HepG2 (cell line): Measurements from ENCODE around the gene CA10. TPM values are rescaled to one million over a fixed set of nuclear protein-coding genes. Genes with fewer than 3 reads are reported as not detected.

Experiments used
- ATAC-seq: fragments of 200-7000 bp; cut with Tn5 transposase; 3 replicates; pipeline ENCODE4 v1.9.1; 2020; ENCODE audit warnings: mild to moderate bottlenecking, moderate library complexity
- BruUV-seq: library from RNA; stranded (reverse); fragments of 400-500 nt; replicated peaks from 2 replicates; lab custom pipeline; 2021; lab: Mats Ljungman, UMichigan
- CTCF ChIA-PET: fragments of 300-600 bp; formaldehyde crosslinking; extraction: SDS; loops from one replicate; lab custom pipeline; 2021; ENCODE audit warnings: low total read pairs, inconsistent platforms, low intra/inter-chr PET ratio; lab: Yijun Ruan, JAX
- POLR2A ChIA-PET: fragments of 350-600 bp; sonication (Branson Sonifier 250); formaldehyde crosslinking; loops from one replicate; lab custom pipeline; 2020; ENCODE audit warnings: antibody characterized with exemption, inconsistent platforms; lab: Yijun Ruan, JAX
- DNase-seq: peaks from one replicate; pipeline ENCODE4 v3.0.0-alpha.2; 2015; ENCODE audit warnings: low spot score
- FAIRE-seq: peaks from 3 replicates; lab custom pipeline; 2011; peaks lifted over from hg19 to GRCh38; lab: Jason Lieb, UNC
- H2AFZ ChIP-seq: one replicate; pipeline ENCODE4 v1.6.1; 2011; ENCODE audit warnings: low read length, inconsistent platforms
- H3K27ac ChIP-seq: fragments of 300-600 bp; 3 replicates; pipeline ENCODE4 v1.8.0; 2011; ENCODE audit warnings: mixed run types, mild to moderate bottlenecking, mixed read lengths, low read length, inconsistent platforms; ENCODE audit not compliant: insufficient read depth; ENCODE audit errors: extremely low read length
- H3K27me3 ChIP-seq, 2 experiments: fragments of 200-600 bp in 1 of 2; 2 replicates in 1 of 2; 3 replicates in 1 of 2; pipeline versions ENCODE4 v1.6.0 to v1.8.0; 2011; ENCODE audit warnings: low read length in 2 of 2, mild to moderate bottlenecking in 2 of 2, moderate library complexity in 2 of 2, inconsistent platforms in 1 of 2; ENCODE audit not compliant: insufficient read depth in 2 of 2, control insufficient read depth in 1 of 2
- H3K36me3 ChIP-seq, 2 experiments: fragments of 200-600 bp in 1 of 2; replicated peaks in 1 of 2; 2 replicates in 1 of 2; 3 replicates in 1 of 2; pipeline versions ENCODE4 v1.5.1 to v1.8.0; 2011; ENCODE audit warnings: low read length in 2 of 2, inconsistent platforms in 1 of 2; ENCODE audit not compliant: insufficient read depth in 2 of 2, control insufficient read depth in 1 of 2
- H3K4me1 ChIP-seq: 2 replicates; pipeline ENCODE4 v1.5.1; 2012; ENCODE audit warnings: low read length, inconsistent platforms; ENCODE audit not compliant: insufficient read depth
- H3K4me2 ChIP-seq: 2 replicates; pipeline ENCODE4 v1.6.0; 2011; ENCODE audit warnings: low read depth, low read length, inconsistent platforms
- H3K4me3 ChIP-seq, 3 experiments: fragments of 200-600 bp in 1 of 3; sonication (generic), shearing (Covaris generic) in 1 of 3; replicated peaks in 1 of 3; 2 replicates each; pipeline ENCODE4 v1.5.1; 2011 to 2016; ENCODE audit warnings: low read length in 3 of 3, inconsistent platforms in 2 of 3, low read depth in 2 of 3, mild to moderate bottlenecking in 2 of 3, control low read depth in 1 of 3, mixed read lengths in 1 of 3; ENCODE audit not compliant: insufficient read depth in 1 of 3
- H3K79me2 ChIP-seq: one replicate; pipeline ENCODE4 v1.6.1; 2011; ENCODE audit warnings: low read length, inconsistent platforms; ENCODE audit not compliant: insufficient read depth
- H3K9ac ChIP-seq: 2 replicates; pipeline ENCODE4 v1.6.0; 2011; ENCODE audit warnings: mild to moderate bottlenecking, low read depth, low read length, inconsistent platforms; ENCODE audit not compliant: insufficient read depth
- H3K9me3 ChIP-seq: 2 replicates; pipeline ENCODE4 v1.5.1; 2012; ENCODE audit warnings: mild to moderate bottlenecking, low read length
- H4K20me1 ChIP-seq: 2 replicates; pipeline ENCODE4 v1.6.0; 2011; ENCODE audit warnings: inconsistent platforms, mild to moderate bottlenecking, low read length, moderate library complexity; ENCODE audit not compliant: insufficient read depth
- ARID5B ChIP-seq: IDR thresholded peaks from 2 replicates; pipeline ENCODE4 v1.4.0; 2020; ENCODE audit warnings: mild to moderate bottlenecking, missing genetic modification reagents
- ATF2 ChIP-seq: sonication (generic); formaldehyde crosslinking; IDR thresholded peaks from 2 replicates; pipeline ENCODE4 v1.4.0; 2020; ENCODE audit warnings: missing genetic modification reagents
- CBFB ChIP-seq: sonication (generic); formaldehyde crosslinking; IDR thresholded peaks from 2 replicates; pipeline ENCODE4 v1.4.0; 2020; ENCODE audit warnings: missing genetic modification reagents
- MYNN ChIP-seq: sonication (generic); formaldehyde crosslinking; IDR thresholded peaks from 2 replicates; pipeline ENCODE4 v1.4.0; 2020; ENCODE audit warnings: mild to moderate bottlenecking, low read depth, missing genetic modification reagents
- NCOA1 ChIP-seq: sonication (generic); formaldehyde crosslinking; IDR thresholded peaks from 2 replicates; pipeline ENCODE4 v1.9.0; 2021; ENCODE audit warnings: missing genetic modification reagents
- PBX3 ChIP-seq: sonication (generic); formaldehyde crosslinking; IDR thresholded peaks from 2 replicates; pipeline ENCODE4 v1.8.1; 2023; ENCODE audit warnings: missing genetic modification reagents, inconsistent platforms, borderline replicate concordance
- RAD51 ChIP-seq: fragments of 450-650 bp; IDR thresholded peaks from 2 replicates; pipeline ENCODE4 v1.6.1; 2016; ENCODE audit warnings: borderline replicate concordance
- RNF2 ChIP-seq: fragments of 450-650 bp; conservative IDR thresholded peaks from 2 replicates; pipeline ENCODE4 v1.6.1; 2016; ENCODE audit warnings: low read depth
- SNAPC4 ChIP-seq: sonication (generic); formaldehyde crosslinking; IDR thresholded peaks from 2 replicates; pipeline ENCODE4 v1.4.0; 2020; ENCODE audit warnings: mild to moderate bottlenecking, missing genetic modification reagents
- SRSF4 ChIP-seq: fragments of 200-400 bp; formaldehyde crosslinking; IDR thresholded peaks from one replicate; pipeline ENCODE4 v1.6.1; 2018; ENCODE audit warnings: mild to moderate bottlenecking, low read depth, low read length, moderate library complexity; ENCODE audit not compliant: poor library complexity, severe bottlenecking
- TOE1 ChIP-seq: sonication (generic); formaldehyde crosslinking; IDR thresholded peaks from 2 replicates; pipeline ENCODE4 v1.4.0; 2020; ENCODE audit warnings: mild to moderate bottlenecking, missing genetic modification reagents
- ZNF614 ChIP-seq: IDR thresholded peaks from 2 replicates; pipeline ENCODE4 v1.6.1; 2018; ENCODE audit warnings: missing biosample characterization, missing genetic modification reagents, inconsistent platforms, borderline replicate concordance
- WGBS: methylation state at CpG from one replicate; pipeline ENCODE4 v1.1.6; 2017; ENCODE audit warnings: low lambda C conversion rate; 5-methylcytosine and 5-hydroxymethylcytosine counted together
- in situ Hi-C: cut with HindIII; loops from 2 replicates; pipeline ENCODE4 v1.10.0; 2017; ENCODE audit warnings: low pct_unique_long_range_greater_than_20kb; ENCODE audit not compliant: extremely low pct_ligation_motif_present
- intact Hi-C: fragments of 100-400 bp; cut with micrococcal nuclease; formaldehyde crosslinking; loops from one replicate; pipeline ENCODE4 v1.10.0; 2022; ENCODE audit not compliant: unreplicated experiment
- polyA plus RNA-seq, 8 experiments: library from polyadenylated mRNA; depleted of rRNA in 3 of 8; stranded (reverse) in 7 of 8; unstranded in 1 of 8; fragments of >200 nt; fragmentation: Illumina TruSeq in 4 of 8; extraction: Trizol in 4 of 8; gene quantifications; 2 replicates each; pipeline versions ENCODE4 v1.2.1 to v1.2.3, GENCODE V29; 2011 to 2016; ENCODE audit warnings: low read depth in 4 of 8, missing spikeins in 1 of 8, mixed read lengths in 1 of 8; ENCODE audit not compliant: insufficient read depth in 1 of 8
- total RNA-seq, 5 experiments: library from RNA; depleted of rRNA; stranded (reverse); fragments of >200 nt; fragmentation: Illumina TruSeq; extraction: Trizol; gene quantifications; 2 replicates each; pipeline ENCODE4 v1.2.3, GENCODE V29; 2016; ENCODE audit warnings: low read depth in 1 of 5

CA10 gene
- total and polyA plus RNA-seq, 2 of the 13 experiments (the other 11 are each of a cell fraction or from before 2014, with no cell fraction given) = not detected

GRCh38 chr17:51647826-51648225, 510.7 kb downstream of the CA10 start (continued):
- TF ChIP-seq ARID5B (CRISPR knock-in tag) (no peak), SNAPC4 (no peak)

GRCh38 chr17:51647067-51647466, 511.4 kb downstream of the CA10 start:
- POLR2A ChIA-PET = no interaction called here
- no peak for FAIRE-seq
- Histone ChIP-seq H3K79me2 (no peaks in the 10 kb centered on the region), H3K4me1 (no peaks in the 10 kb centered on the region), H2AFZ (no peak overlapping the region), H3K4me3 (no peak overlapping the region), H3K36me3 (no peaks in the 10 kb centered on the region), H3K9me3 (no peaks in the 10 kb centered on the region)
- in situ Hi-C loops (no loop called here), intact Hi-C loops (no loop called here)
- no TSS peak for BruUV-seq
- no peak for TF ChIP-seq PBX3 (CRISPR knock-in tag)
- no peak for TF ChIP-seq SRSF4
- no peak for TF ChIP-seq RNF2
- TF ChIP-seq ATF2 (CRISPR knock-in tag) = no peak
- TF ChIP-seq TOE1 (CRISPR knock-in tag) = no peak
- no peak for TF ChIP-seq CBFB (CRISPR knock-in tag)
- no peak for TF ChIP-seq NCOA1 (CRISPR knock-in tag)
- TF ChIP-seq RAD51 = no peak
- no peak for TF ChIP-seq ZNF614 (CRISPR knock-in tag)
- TF ChIP-seq MYNN = no peak
- TF ChIP-seq, all 625 proteins: peak for 0
- ATAC-seq = no peak
- H3K27ac ChIP-seq = no peak overlapping the region
- CTCF ChIA-PET = no interaction called here
- 22% methylated on average over 6 of the region's 6 CpGs for WGBS
- no peak overlapping the region for H3K4me2 ChIP-seq
- no peak overlapping the region for H3K9ac ChIP-seq
- peaks cover 0 to 3% of the 10 kb centered on the region in 2 experiments; a peak in 1 of 5 replicates for H3K27me3 ChIP-seq
- no peak for DNase-seq
- no peaks in the 10 kb centered on the region for H4K20me1 ChIP-seq
